Spleen (tissue), 11 donors: ENCODE data around the gene PHLDB1. TPM values are rescaled to one million over a fixed set of nuclear protein-coding genes. Genes with fewer than 3 reads are reported as not detected.

Experiments used
- DNase-seq: peaks from one replicate; pipeline ENCODE4 v3.0.0-alpha.2; 2020
- H3K27ac ChIP-seq, 8 donors: fragments of 200-600 bp; sonication (generic) in 7 of 8; 1 replicate in 4 of 8; 2 replicates in 4 of 8; pipeline versions ENCODE4 v1.5.0 to v1.8.0; 2016 to 2021; ENCODE audit warnings: inconsistent platforms in 4 of 8, mild to moderate bottlenecking in 4 of 8, moderate library complexity in 1 of 8
- H3K27me3 ChIP-seq, 7 donors: fragments of 200-600 bp; sonication (generic) in 6 of 7; replicated peaks in 1 of 7; 1 replicate in 4 of 7; 2 replicates in 3 of 7; pipeline versions ENCODE4 v1.5.0 to v1.8.0; 2016 to 2021; ENCODE audit warnings: inconsistent platforms in 3 of 7, mild to moderate bottlenecking in 1 of 7
- H3K36me3 ChIP-seq, 6 donors: fragments of 200-600 bp; sonication (generic) in 5 of 6; 1 replicate in 4 of 6; 2 replicates in 2 of 6; pipeline versions ENCODE4 v1.5.0 to v1.8.0; 2016 to 2021; ENCODE audit warnings: inconsistent platforms in 2 of 6
- H3K4me1 ChIP-seq, 6 donors: fragments of 200-600 bp; sonication (generic) in 5 of 6; 1 replicate in 3 of 6; 2 replicates in 3 of 6; pipeline versions ENCODE4 v1.5.0 to v1.8.0; 2016 to 2021; ENCODE audit warnings: inconsistent platforms in 3 of 6
- H3K4me3 ChIP-seq, 8 donors: fragments of 200-600 bp; sonication (generic) in 7 of 8; 1 replicate in 4 of 8; 2 replicates in 4 of 8; pipeline versions ENCODE4 v1.5.0 to v1.8.0; 2016 to 2021; ENCODE audit warnings: inconsistent platforms in 4 of 8, mild to moderate bottlenecking in 4 of 8, moderate library complexity in 2 of 8
- H3K9me3 ChIP-seq, 8 donors: fragments of 200-600 bp; sonication (generic) in 7 of 8; 1 replicate in 4 of 8; 2 replicates in 4 of 8; pipeline versions ENCODE4 v1.5.0 to v1.8.0; 2016 to 2021; ENCODE audit warnings: inconsistent platforms in 4 of 8
- POLR2A ChIP-seq, 3 donors: fragments of 450-650 bp; IDR thresholded peaks; one replicate each; pipeline ENCODE4 v1.5.1; 2017; ENCODE audit warnings: antibody characterized with exemption in 3 of 3, mild to moderate bottlenecking in 1 of 3
- POLR2AphosphoS5 ChIP-seq, 3 donors: sonication (generic); formaldehyde crosslinking; IDR thresholded peaks; one replicate each; pipeline ENCODE4 v1.5.1; 2017; ENCODE audit warnings: antibody characterized with exemption in 3 of 3
- WGBS, 5 donors: extraction: QIAGEN DNeasy Blood & Tissue Kit in 3 of 5; methylation state at CpG; one replicate each; pipeline versions ENCODE4 v1.1.5 to v1.1.7; 2013 to 2018; 5-methylcytosine and 5-hydroxymethylcytosine counted together
- intact Hi-C: fragments of 100-400 bp; cut with DNase I; formaldehyde crosslinking; loops from one replicate; pipeline ENCODE4 v1.15.0; 2023; ENCODE audit warnings: low total_unique reads
- polyA plus RNA-seq, 3 donors: library from polyadenylated mRNA; stranded (reverse); fragments of 200-250 nt; gene quantifications; one replicate each; pipeline ENCODE4 v1.2.1, GENCODE V29; 2013
- total RNA-seq, 7 donors: library from RNA; depleted of rRNA in 3 of 7; stranded (reverse); fragments of >200 nt in 3 of 7; fragmentation: NEBNext Ultra II Directional in 4 of 7; extraction: Animal tissue kit (Norgen Biotek cat#: 25700) in 4 of 7; gene quantifications; one replicate each; pipeline versions ENCODE4 v1.1.0 to v1.2.1, GENCODE V29; 2016 to 2021
- TF ChIP-seq, protein P1 (sequence below), 11 experiments: fragments of 200-600 bp in 7 of 11; fragments of 450-650 bp in 4 of 11; sonication (generic) in 4 of 11; IDR thresholded peaks in 8 of 11; conservative IDR thresholded peaks in 3 of 11; 1 replicate in 7 of 11; 2 replicates in 4 of 11; pipeline versions ENCODE4 v1.4.0 to v1.8.0; 2016 to 2021; ENCODE audit warnings: antibody characterized with exemption in 11 of 11, inconsistent platforms in 4 of 11, mild to moderate bottlenecking in 1 of 11
- donor health status: healthy with polysubstance abuse.
- donor health status: DM: no; HTN: no; CAD: no; lungs with moderate emphysema.
- donor health status: DM: no; HTN: no; CAD: no.
- donor health status: Bipolar disorder and iron deficiency.
- donor health status: healthy.
- donor health status: DM: no; HTN: no; CAD: no.
- donor health status: DM: yes; HTN: yes; CAD: no.

The PHLDB1 gene
- total and polyA plus RNA-seq, 10 donors = 13.0 to 162 (median 69.9) TPM

DNA sequence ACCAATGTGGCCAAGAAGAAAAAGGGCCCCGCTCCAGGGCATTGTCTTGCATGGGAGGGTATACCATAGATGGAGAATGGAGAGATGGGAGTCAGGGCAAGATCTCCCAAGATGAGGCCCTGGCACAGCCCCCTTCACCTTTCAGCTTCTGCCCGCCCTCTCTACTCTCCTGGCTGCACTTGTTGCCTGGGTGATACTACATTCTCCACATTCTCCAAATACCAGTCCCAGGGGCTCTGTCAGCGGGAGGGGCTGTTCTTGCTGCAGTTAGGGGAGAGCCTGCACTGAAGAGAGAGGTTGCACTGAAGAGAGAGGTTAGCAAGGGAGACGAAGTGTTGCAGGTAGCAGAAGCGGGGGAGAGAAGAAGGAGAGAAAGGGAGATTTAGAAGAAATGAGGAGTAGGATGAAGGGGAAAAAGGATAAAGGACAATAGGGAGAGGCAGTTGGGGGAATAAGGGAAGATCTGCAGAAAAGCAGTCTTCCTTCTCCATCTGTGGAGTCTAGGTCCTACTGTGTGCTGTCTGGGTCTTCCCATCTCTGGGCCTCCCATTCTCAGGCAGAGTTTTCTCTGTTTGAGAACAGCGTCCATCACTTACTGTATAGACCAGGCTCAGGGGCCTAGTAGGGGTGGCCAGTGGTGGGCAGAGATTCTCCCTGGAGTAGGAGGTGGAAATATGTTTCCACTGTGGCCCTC, 8.0 kb downstream of the PHLDB1 start:
- Histone ChIP-seq H3K4me1 (peaks cover 27 to 79% (median 55%) of the 10 kb centered on the region in 6 donors), H3K9me3 (no peaks in the 10 kb centered on the region)
- intact Hi-C loops = no loop called here

DNA sequence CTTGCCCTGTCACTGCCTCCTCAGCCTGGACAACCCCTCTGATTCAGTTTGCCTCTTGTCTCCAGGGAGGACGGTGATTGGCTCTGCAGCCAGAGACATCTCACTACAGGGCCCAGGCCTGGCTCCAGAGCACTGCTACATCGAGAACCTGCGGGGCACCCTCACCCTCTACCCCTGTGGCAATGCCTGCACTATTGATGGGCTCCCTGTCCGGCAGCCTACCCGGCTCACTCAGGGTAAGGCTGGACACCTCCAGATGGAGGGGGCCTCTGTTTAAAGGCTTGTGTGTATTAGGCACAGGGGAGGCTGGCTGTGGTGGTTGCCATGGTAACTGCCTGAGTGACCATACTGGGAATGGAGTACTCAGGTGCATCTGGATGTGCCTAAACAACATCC, 8.6 kb downstream of the PHLDB1 start:
- WGBS, 5 donors = 89 to 91% (median 91%) methylated on average over 5 of the region's 5 CpGs
- DNase-seq = peak; percentile 20
- peaks cover 27 to 79% (median 55%) of the 10 kb centered on the region in 6 donors for H3K4me1 ChIP-seq
- peaks cover 0 to 44% (median 2%) of the 10 kb centered on the region in 7 donors for H3K27me3 ChIP-seq
- no peaks in the 10 kb centered on the region for H3K9me3 ChIP-seq
- TF ChIP-seq, protein P1, sequence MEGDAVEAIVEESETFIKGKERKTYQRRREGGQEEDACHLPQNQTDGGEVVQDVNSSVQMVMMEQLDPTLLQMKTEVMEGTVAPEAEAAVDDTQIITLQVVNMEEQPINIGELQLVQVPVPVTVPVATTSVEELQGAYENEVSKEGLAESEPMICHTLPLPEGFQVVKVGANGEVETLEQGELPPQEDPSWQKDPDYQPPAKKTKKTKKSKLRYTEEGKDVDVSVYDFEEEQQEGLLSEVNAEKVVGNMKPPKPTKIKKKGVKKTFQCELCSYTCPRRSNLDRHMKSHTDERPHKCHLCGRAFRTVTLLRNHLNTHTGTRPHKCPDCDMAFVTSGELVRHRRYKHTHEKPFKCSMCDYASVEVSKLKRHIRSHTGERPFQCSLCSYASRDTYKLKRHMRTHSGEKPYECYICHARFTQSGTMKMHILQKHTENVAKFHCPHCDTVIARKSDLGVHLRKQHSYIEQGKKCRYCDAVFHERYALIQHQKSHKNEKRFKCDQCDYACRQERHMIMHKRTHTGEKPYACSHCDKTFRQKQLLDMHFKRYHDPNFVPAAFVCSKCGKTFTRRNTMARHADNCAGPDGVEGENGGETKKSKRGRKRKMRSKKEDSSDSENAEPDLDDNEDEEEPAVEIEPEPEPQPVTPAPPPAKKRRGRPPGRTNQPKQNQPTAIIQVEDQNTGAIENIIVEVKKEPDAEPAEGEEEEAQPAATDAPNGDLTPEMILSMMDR (IDR thresholded peaks at IDR 0.05 in 8 of 11, conservative IDR thresholded peaks at IDR 0.05 in 3 of 11) = no peak
- TF ChIP-seq POLR2AphosphoS5 (IDR thresholded peaks at IDR 0.05) = no peak
- no peak for TF ChIP-seq POLR2A (IDR thresholded peaks at IDR 0.05)
- intact Hi-C loops = no loop called here
- no peak overlapping the region for H3K4me3 ChIP-seq
- peak overlapping the region in 4 of 8 donors; percentile 20 to 82 (median 57) for H3K27ac ChIP-seq
- peaks cover 0 to 42% (median 7%) of the 10 kb centered on the region in 6 donors for H3K36me3 ChIP-seq

More for the DNA sequence above, 8.0 kb downstream of the PHLDB1 start:
- TF ChIP-seq, protein P1 (IDR thresholded peaks at IDR 0.05 in 8 of 11, conservative IDR thresholded peaks at IDR 0.05 in 3 of 11) = no peak
- TF ChIP-seq POLR2A (IDR thresholded peaks at IDR 0.05) (no peak), POLR2AphosphoS5 (IDR thresholded peaks at IDR 0.05) (no peak)
- H3K27me3 ChIP-seq = peaks cover 0 to 44% (median 5%) of the 10 kb centered on the region in 7 donors
- peaks cover 0 to 42% (median 7%) of the 10 kb centered on the region in 6 donors for H3K36me3 ChIP-seq
- 89 to 93% (median 91%) methylated on average over 6 of the region's 6 CpGs for WGBS, 5 donors
- DNase-seq = peak; percentile 17
- no peak overlapping the region for H3K4me3 ChIP-seq
- peak overlapping the region in 4 of 8 donors; percentile 2 to 82 (median 46) for H3K27ac ChIP-seq

DNA sequence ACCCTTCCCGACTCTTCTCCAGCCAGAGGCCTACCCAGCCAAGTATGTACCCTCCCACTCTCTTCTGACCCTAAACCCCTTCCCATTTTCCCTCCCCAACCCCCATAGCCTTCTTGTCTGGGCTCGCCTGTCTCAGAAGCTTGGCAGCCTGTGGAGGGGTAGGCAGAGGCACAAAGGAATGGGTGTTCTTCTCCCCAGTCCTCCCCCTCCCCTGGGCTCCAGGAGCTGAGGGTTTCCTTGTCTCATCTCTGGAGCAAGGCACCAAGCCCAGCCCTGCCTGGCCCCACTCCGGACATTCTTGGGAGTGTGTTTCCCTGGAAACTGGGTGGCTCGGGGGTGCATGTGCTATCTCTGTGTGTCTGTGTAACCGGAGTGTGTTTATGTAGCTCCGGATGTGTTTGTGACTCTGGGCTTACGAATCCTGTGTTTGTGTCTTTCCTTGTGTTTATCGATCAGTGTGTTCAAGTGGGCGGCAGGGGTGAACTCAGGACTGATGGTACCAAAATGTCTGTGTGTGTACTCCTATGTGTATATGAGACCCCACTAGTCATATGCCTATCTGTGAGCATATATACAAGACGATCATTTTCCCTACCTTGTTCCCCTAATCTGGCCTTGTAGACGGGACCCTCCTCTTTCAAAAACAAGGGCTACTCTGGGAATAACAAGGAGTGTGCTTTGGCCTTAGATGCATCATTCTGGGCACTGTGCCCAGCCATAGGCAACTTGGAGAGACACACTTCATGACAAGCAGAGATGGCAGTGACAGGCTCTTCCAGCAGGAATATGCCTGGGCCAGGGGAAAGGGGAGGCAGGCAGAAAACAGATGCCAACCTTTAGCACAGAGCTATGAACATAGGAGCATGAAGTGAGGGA, 10.9 kb downstream of the PHLDB1 start:
- 64 to 71% (median 68%) methylated on average over 11 of the region's 11 CpGs for WGBS, 5 donors
- peaks cover 0 to 42% (median 8%) of the 10 kb centered on the region in 7 donors for H3K27me3 ChIP-seq
- DNase-seq = peak; percentile 74
- intact Hi-C loops = no loop called here
- peak overlapping the region; percentile 6 to 82 (median 76) for H3K27ac ChIP-seq
- H3K36me3 ChIP-seq = peaks cover 0 to 41% (median 7%) of the 10 kb centered on the region in 6 donors
- no peak overlapping the region for H3K4me3 ChIP-seq
- TF ChIP-seq, protein P1 (IDR thresholded peaks at IDR 0.05 in 8 of 11, conservative IDR thresholded peaks at IDR 0.05 in 3 of 11) = no peak
- TF ChIP-seq POLR2A (IDR thresholded peaks at IDR 0.05) (no peak), POLR2AphosphoS5 (IDR thresholded peaks at IDR 0.05) (peak in 2 of 3 donors; percentile 48 to 58)
- peaks cover 23 to 79% (median 57%) of the 10 kb centered on the region in 6 donors for H3K4me1 ChIP-seq
- H3K9me3 ChIP-seq = no peaks in the 10 kb centered on the region
